ENCODE data around the gene PDILT.

GRCh38 chr16:20321671-20322070 is 82.9 kb downstream of the PDILT start:
- TF ChIP-seq CTCF (conservative IDR thresholded peaks at IDR 0.05 in 1 of 2, IDR thresholded peaks at IDR 0.05 in 1 of 2; ENCODE audit: extremely low read depth in 1 of 2, insufficient read depth in 1 of 2, low read depth in 1 of 2, low read length in 2 of 2) (no peak), EZH2 (IDR thresholded peaks at IDR 0.05; ENCODE audit: borderline replicate concordance, low read length) (no peak)
